ENCODE results near the gene LRRC75A. TPM values are rescaled to one million over a fixed set of nuclear protein-coding genes. Genes with fewer than 3 reads are reported as not detected.

The LRRC75A gene
- total RNA-seq, 1 donor from 2014 or later: 2.5 TPM

- H3K27me3 ChIP-seq: no peaks in the 10 kb centered on the region
- H3K27ac ChIP-seq: no peak overlapping the region
- intact Hi-C loops (cut with DNase I): no loop called here
- no peaks in the 10 kb centered on the region for H3K9me3 ChIP-seq
- TF ChIP-seq CTCF (IDR thresholded peaks at IDR 0.05): no peak
- H3K36me3 ChIP-seq: peaks cover 23% of the 10 kb centered on the region
- no peaks in the 10 kb centered on the region for H3K4me1 ChIP-seq
- no peak overlapping the region for H3K4me3 ChIP-seq
- DNase-seq: no peak
- no peak for ATAC-seq
Measured at GRCh38 chr17:16430650-16431049, 61.3 kb downstream of the LRRC75A start.

DNA sequence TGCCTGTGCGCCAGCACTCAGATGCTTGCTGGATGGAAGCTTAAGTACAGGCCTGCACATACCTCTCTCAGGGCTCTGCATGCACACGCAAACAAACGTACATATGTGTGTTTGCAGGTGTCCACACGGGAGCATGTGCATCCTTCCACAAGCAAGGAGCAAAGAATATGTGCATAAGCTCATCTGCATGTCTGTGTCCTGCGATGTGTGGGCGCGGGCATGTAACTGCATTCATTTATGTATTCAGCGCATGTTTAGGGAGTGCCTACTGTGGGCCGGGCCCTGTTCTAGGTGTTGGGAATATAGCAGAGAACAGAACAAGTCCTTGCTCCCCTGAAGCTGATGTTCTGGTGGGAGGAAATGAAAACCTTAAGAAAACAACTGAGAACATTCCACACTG is 62.9 kb downstream of the LRRC75A start:
- DNase-seq: no peak
- Histone ChIP-seq H3K36me3 (peaks cover 26% of the 10 kb centered on the region), H3K27me3 (no peaks in the 10 kb centered on the region), H3K27ac (no peak overlapping the region), H3K4me3 (no peak overlapping the region), H3K9me3 (no peaks in the 10 kb centered on the region), H3K4me1 (no peaks in the 10 kb centered on the region)
- TF ChIP-seq CTCF (IDR thresholded peaks at IDR 0.05): no peak
- intact Hi-C loops (cut with DNase I): no loop called here
- no peak for ATAC-seq

DNA sequence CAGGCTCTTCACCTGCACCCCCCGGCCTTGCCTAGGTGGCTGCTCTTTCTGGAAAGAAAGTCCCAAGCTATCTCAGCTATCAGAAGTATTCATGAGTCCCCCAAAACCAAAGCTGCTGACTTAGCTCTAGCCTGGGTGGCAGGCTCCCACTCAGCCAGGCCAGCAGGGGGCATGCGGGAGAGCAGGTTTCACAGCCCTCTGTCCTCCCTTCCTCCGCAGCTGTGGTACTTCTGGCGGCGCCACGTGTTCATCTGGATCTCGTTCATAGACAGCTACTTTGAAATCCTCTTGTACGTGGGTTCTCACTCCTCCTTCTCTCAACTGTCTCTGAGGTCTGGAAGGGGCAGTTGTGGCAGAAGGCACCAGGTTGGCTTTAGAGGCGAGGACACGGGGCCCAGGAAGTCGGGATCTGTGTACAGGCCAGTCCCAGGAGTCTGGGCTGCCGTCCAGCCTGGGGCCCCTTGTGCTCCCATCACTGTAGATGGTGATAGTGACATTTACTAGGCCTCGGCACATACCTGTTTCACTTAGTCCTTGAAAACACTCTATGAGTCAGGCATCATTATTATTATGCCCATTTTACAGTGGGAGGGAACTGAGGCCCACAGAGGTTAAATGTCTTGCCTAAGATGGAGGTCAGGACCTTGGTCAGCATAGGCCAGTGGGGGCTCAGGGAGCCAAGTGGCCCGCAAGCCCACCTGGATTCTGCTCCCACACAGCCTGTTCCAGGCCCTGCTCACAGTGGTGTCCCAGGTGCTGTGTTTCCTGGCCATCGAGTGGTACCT is 63.7 kb downstream of the LRRC75A start:
- H3K27me3 ChIP-seq: no peaks in the 10 kb centered on the region
- DNase-seq (peak; percentile 83), ATAC-seq (peak; percentile 89)
- no peaks in the 10 kb centered on the region for H3K9me3 ChIP-seq
- H3K4me1 ChIP-seq: no peaks in the 10 kb centered on the region
- peaks cover 32% of the 10 kb centered on the region for H3K36me3 ChIP-seq
- intact Hi-C loops (cut with DNase I): no loop called here
- H3K4me3 ChIP-seq: no peak overlapping the region
- H3K27ac ChIP-seq: no peak overlapping the region
- peak; percentile 69 for TF ChIP-seq CTCF (IDR thresholded peaks at IDR 0.05)

DNA sequence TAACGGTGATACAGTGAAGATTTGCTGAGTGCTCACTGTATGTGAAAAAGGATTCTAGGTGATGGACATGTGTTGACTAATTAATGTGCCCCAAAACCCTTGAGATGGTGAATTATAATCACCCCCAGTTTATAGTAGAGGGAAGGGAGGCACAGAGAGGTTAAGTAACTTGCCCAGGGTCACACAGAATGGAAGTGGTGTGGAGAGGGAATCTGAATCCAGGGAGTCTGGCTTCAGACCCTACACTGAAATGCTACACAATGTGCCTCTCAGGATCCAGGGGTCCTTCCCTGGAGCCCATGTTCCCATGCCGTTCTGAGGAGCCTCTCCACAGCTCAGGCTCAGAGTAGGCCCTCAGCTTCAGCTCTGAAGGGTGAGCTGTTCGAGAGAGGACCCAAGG is 65.0 kb downstream of the LRRC75A start:
- no peak for DNase-seq
- Histone ChIP-seq H3K27me3 (no peaks in the 10 kb centered on the region), H3K27ac (no peak overlapping the region), H3K4me1 (no peaks in the 10 kb centered on the region), H3K9me3 (no peaks in the 10 kb centered on the region), H3K4me3 (no peak overlapping the region), H3K36me3 (peaks cover 43% of the 10 kb centered on the region)
- TF ChIP-seq CTCF (IDR thresholded peaks at IDR 0.05): no peak
- no peak for ATAC-seq
- intact Hi-C loops (cut with DNase I): no loop called here

DNA sequence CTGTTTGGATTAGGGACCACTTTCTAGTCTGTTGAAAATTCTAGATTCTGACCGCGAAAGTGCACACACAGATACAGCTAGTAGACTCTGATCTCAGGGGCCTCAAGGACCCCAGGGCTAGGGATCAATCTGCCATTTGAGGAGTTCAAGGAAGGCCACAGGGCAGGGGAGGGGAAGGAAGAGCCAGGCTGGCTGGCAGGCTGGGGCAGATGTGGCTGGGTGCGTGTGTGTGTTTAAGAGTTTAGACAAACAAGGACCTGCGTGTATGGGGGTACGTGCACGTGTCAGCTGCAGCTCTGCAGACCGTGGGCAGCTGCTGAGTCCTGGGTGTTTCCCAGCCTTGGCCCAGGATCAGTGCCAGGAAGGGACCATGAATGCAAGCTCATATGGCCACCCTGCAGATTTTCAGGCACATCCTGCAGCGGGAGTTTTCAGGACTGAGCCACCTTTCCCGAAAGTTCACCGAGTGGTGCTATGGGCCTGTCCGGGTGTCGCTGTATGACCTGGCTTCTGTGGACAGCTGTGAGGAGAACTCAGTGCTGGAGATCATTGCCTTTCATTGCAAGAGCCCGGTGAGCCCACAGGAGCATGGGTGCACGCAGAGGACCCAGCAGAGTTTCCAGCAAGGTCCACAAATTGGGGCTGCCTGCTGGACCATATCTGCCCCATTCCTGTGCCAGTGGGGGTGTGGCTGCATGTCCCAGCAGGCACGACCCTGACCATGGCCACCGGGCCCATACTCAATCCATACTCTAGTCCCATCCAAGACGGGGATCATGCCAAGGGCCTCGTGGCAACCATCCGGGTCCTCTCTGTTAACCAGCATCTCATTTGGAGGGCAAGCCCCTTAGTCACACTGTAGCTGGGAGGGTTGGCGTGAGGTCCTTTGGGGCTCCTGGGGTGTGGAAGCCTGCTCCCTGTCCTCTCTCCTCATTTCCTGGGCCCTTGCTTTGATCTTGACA is 66.0 kb downstream of the LRRC75A start:
- no peak overlapping the region for H3K4me3 ChIP-seq
- H3K27ac ChIP-seq: no peak overlapping the region
- H3K36me3 ChIP-seq: peaks cover 44% of the 10 kb centered on the region
- DNase-seq: no peak
- H3K27me3 ChIP-seq: no peaks in the 10 kb centered on the region
- ATAC-seq: no peak
- intact Hi-C loops (cut with DNase I): no loop called here
- no peaks in the 10 kb centered on the region for H3K4me1 ChIP-seq
- no peak for TF ChIP-seq CTCF (IDR thresholded peaks at IDR 0.05)
- no peaks in the 10 kb centered on the region for H3K9me3 ChIP-seq

All from upper lobe of right lung (tissue), 1 donor.